HepG2 (cell line): Measurements from ENCODE around the gene CCDC120. TPM values are rescaled to one million over a fixed set of nuclear protein-coding genes. Genes with fewer than 3 reads are reported as not detected.

Experiments used
- ATRX ChIP-seq: sonication (generic); formaldehyde crosslinking; IDR thresholded peaks from 2 replicates; pipeline ENCODE4 v1.4.0; 2020; ENCODE audit warnings: missing genetic modification reagents, borderline replicate concordance
- CEBPB ChIP-seq: IDR thresholded peaks from 2 replicates; pipeline ENCODE4 v1.6.1; 2011; ENCODE audit warnings: low read depth, low read length, improper control_type of control experiment, borderline replicate concordance
- HNF4A ChIP-seq: sonication (generic); formaldehyde crosslinking; IDR thresholded peaks from 2 replicates; pipeline ENCODE4 v1.4.0; 2020; ENCODE audit warnings: missing genetic modification reagents
- RERE ChIP-seq: IDR thresholded peaks from 2 replicates; pipeline ENCODE4 v1.6.1; 2016; ENCODE audit warnings: low read depth, missing genetic modification reagents, missing compliant biosample characterization
- SRY ChIP-seq: sonication (generic); formaldehyde crosslinking; IDR thresholded peaks from 2 replicates; pipeline ENCODE4 v1.8.0; 2022; ENCODE audit warnings: mild to moderate bottlenecking, missing genetic modification reagents
- TCF7L2 ChIP-seq: IDR thresholded peaks from 2 replicates; pipeline ENCODE4 v1.6.1; 2011; ENCODE audit warnings: mild to moderate bottlenecking, low read depth, low read length, moderate library complexity
- ZNF232 ChIP-seq: sonication (generic); formaldehyde crosslinking; IDR thresholded peaks from 2 replicates; pipeline ENCODE4 v1.4.0; 2020; ENCODE audit warnings: missing genetic modification reagents, borderline replicate concordance
- ZNF619 ChIP-seq: sonication (generic); formaldehyde crosslinking; IDR thresholded peaks from 2 replicates; pipeline ENCODE4 v1.4.0; 2020; ENCODE audit warnings: mild to moderate bottlenecking, missing genetic modification reagents
- ZNF709 ChIP-seq: sonication (generic); formaldehyde crosslinking; IDR thresholded peaks from 2 replicates; pipeline ENCODE4 v1.5.0; 2020; ENCODE audit warnings: mild to moderate bottlenecking, missing genetic modification reagents
- ZNF816 ChIP-seq: sonication (generic); formaldehyde crosslinking; IDR thresholded peaks from 2 replicates; pipeline ENCODE4 v1.8.0; 2022; ENCODE audit warnings: missing genetic modification reagents, mild to moderate bottlenecking, borderline replicate concordance
- polyA plus RNA-seq, 8 experiments: library from polyadenylated mRNA; depleted of rRNA in 3 of 8; stranded (reverse) in 7 of 8; unstranded in 1 of 8; fragments of >200 nt; fragmentation: Illumina TruSeq in 4 of 8; extraction: Trizol in 4 of 8; gene quantifications; 2 replicates each; pipeline versions ENCODE4 v1.2.1 to v1.2.3, GENCODE V29; 2011 to 2016; ENCODE audit warnings: low read depth in 4 of 8, missing spikeins in 1 of 8, mixed read lengths in 1 of 8; ENCODE audit not compliant: insufficient read depth in 1 of 8
- total RNA-seq, 5 experiments: library from RNA; depleted of rRNA; stranded (reverse); fragments of >200 nt; fragmentation: Illumina TruSeq; extraction: Trizol; gene quantifications; 2 replicates each; pipeline ENCODE4 v1.2.3, GENCODE V29; 2016; ENCODE audit warnings: low read depth in 1 of 5

The CCDC120 gene
- total and polyA plus RNA-seq, 2 of the 13 experiments (the other 11 are each of a cell fraction or from before 2014, with no cell fraction given): 0.89 to 3.2 TPM

DNA sequence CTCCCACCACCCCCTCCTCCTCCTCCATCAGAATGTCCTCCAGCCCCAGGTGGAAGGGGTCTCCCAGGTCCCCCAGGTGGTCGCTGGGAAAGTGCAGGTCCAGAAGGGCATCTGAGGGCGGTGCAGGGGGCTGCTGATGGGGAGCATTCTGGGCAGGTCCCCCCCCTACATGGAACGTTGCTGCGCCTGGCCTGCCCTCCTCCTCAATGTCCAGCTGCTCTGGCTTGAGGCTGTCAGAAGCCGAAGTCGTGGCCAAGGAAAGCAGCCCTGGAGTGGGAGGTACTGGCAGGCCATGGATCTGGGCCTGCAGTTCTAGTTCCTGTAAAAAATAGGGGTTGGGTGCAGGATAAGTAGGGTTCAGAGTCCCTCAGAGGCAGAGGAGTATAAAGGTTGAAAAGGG, 28.5 kb upstream of the CCDC120 start (continued):
- TF ChIP-seq ZNF619 (CRISPR knock-in tag): no peak
- TF ChIP-seq HNF4A: no peak
- no peak for TF ChIP-seq ZNF232 (CRISPR knock-in tag)
- no peak for TF ChIP-seq ATRX (CRISPR knock-in tag)
- no peak for TF ChIP-seq TCF7L2
- TF ChIP-seq ZNF816 (CRISPR knock-in tag): no peak
- no peak for TF ChIP-seq SRY (CRISPR knock-in tag)
- no peak for TF ChIP-seq RERE
- no peak for TF ChIP-seq ZNF709 (CRISPR knock-in tag)
- no peak for TF ChIP-seq CEBPB
